NT2/D1 (cell line): Measurements from ENCODE around the gene GNA12.

Source experiments
- DNase-seq: peaks from one replicate; pipeline ENCODE4 v3.0.0-alpha.2; 2011; ENCODE audit warnings: low read depth, low spot score
- H3K27me3 ChIP-seq: 2 replicates; pipeline ENCODE4 v1.6.0; 2011; ENCODE audit warnings: mild to moderate bottlenecking; ENCODE audit not compliant: insufficient read length, insufficient read depth
- H3K36me3 ChIP-seq: 2 replicates; pipeline ENCODE4 v1.6.1; 2011; ENCODE audit warnings: mild to moderate bottlenecking, low read length, mixed read lengths; ENCODE audit not compliant: insufficient read depth, insufficient read length
- H3K4me1 ChIP-seq: 2 replicates; pipeline ENCODE4 v1.5.1; 2011; ENCODE audit not compliant: insufficient read depth, insufficient read length
- H3K4me3 ChIP-seq: 2 replicates; pipeline ENCODE4 v1.5.1; 2011; ENCODE audit warnings: low read depth; ENCODE audit not compliant: insufficient read length
- H3K9ac ChIP-seq: 2 replicates; pipeline ENCODE4 v1.6.0; 2011; ENCODE audit warnings: low read depth; ENCODE audit not compliant: insufficient read length
- H3K9me3 ChIP-seq: 2 replicates; pipeline ENCODE4 v1.5.1; 2011; ENCODE audit warnings: mild to moderate bottlenecking, low read length; ENCODE audit not compliant: insufficient read depth
- SUZ12 ChIP-seq: IDR thresholded peaks from 2 replicates; pipeline ENCODE4 v1.6.1; 2011; ENCODE audit not compliant: insufficient read length, insufficient read depth; ENCODE audit errors: extremely low read depth
- YY1 ChIP-seq: IDR thresholded peaks from 2 replicates; pipeline ENCODE4 v1.6.1; 2011; ENCODE audit not compliant: insufficient read length, insufficient read depth
- ZNF274 ChIP-seq: IDR thresholded peaks from 2 replicates; pipeline ENCODE4 v1.6.1; 2011; ENCODE audit warnings: mild to moderate bottlenecking, low read depth, low read length

The GNA12 gene

DNA sequence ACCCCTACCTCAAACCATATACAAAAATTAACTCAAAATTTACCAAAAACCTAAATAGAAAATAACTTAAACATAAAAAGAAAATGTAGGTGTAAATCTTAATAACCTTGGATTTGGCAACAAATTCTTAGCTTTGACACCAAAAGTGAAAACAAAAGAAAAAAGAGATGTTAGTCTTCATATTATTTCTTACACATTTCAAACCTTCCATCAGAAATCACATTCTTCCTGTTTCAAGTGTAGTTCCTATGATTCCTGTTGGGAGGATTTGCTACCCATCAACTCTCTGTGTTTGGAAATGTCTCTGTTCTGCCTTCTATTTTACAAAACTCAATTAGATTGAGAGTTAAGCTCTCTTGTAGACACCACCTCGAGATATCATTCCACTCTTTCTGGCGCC, 62.0 kb downstream of the GNA12 start:
- no peaks in the 10 kb centered on the region for H3K4me1 ChIP-seq
- H3K4me3 ChIP-seq = no peak overlapping the region
- H3K9ac ChIP-seq = no peak overlapping the region
- no peak for TF ChIP-seq SUZ12
- no peak for TF ChIP-seq ZNF274
- no peak for TF ChIP-seq YY1
- H3K9me3 ChIP-seq = peaks cover 10% of the 10 kb centered on the region; the same call in 1 of the 2 replicates
- peaks cover 25% of the 10 kb centered on the region for H3K36me3 ChIP-seq
- no peak for DNase-seq
- H3K27me3 ChIP-seq = no peaks in the 10 kb centered on the region

DNA sequence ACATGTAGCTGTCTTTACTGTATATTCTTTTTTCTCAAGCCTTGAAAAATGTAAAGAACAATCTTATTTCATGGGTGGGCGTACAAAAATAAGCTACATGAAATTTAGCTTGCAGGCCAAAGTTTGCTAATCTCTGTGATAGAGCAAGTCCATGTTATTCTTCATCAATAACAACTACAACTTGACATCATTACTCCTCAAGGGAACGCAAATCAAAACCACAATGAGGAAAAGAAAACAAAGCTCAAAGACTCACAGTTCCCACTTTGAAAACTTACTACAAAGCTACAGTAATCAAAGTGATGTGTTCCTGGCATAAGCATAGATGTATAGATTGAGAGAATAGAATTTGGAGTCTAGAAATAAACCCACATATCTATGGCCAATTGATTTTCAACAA, 62.5 kb downstream of the GNA12 start:
- no peaks in the 10 kb centered on the region for H3K4me1 ChIP-seq
- DNase-seq = no peak
- H3K36me3 ChIP-seq = peaks cover 22% of the 10 kb centered on the region
- no peak overlapping the region for H3K4me3 ChIP-seq
- no peak overlapping the region for H3K9ac ChIP-seq
- H3K27me3 ChIP-seq = no peaks in the 10 kb centered on the region
- TF ChIP-seq YY1 = no peak
- TF ChIP-seq SUZ12 = no peak
- no peak for TF ChIP-seq ZNF274
- peaks cover 10% of the 10 kb centered on the region; the same call in 1 of the 2 replicates for H3K9me3 ChIP-seq

DNA sequence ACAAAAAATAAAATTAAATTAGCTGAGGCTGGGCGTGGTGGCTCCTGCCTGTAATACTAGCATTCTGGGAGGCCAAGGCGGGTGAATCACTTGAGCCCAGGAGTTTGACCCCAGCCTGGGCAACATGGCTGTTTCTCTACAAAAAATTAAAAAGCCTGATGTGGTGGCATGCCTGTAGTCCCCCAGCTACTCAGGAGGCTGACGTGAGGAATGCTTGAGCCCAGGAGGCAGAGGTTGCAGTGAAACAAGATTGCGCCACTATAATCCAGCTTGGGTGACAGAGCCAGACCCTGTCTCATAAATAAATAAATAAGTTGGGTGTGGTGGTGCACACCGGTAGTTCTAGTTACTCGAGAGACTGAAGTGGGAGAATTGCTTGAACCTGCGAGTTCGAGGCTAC, 65.1 kb downstream of the GNA12 start:
- Histone ChIP-seq H3K9ac (no peak overlapping the region), H3K36me3 (peaks cover 28% of the 10 kb centered on the region), H3K9me3 (peaks cover 10% of the 10 kb centered on the region; the same call in 1 of the 2 replicates), H3K27me3 (no peaks in the 10 kb centered on the region), H3K4me1 (no peaks in the 10 kb centered on the region), H3K4me3 (no peak overlapping the region)
- DNase-seq = no peak
- TF ChIP-seq SUZ12 = no peak
- no peak for TF ChIP-seq YY1
- TF ChIP-seq ZNF274 = no peak

DNA sequence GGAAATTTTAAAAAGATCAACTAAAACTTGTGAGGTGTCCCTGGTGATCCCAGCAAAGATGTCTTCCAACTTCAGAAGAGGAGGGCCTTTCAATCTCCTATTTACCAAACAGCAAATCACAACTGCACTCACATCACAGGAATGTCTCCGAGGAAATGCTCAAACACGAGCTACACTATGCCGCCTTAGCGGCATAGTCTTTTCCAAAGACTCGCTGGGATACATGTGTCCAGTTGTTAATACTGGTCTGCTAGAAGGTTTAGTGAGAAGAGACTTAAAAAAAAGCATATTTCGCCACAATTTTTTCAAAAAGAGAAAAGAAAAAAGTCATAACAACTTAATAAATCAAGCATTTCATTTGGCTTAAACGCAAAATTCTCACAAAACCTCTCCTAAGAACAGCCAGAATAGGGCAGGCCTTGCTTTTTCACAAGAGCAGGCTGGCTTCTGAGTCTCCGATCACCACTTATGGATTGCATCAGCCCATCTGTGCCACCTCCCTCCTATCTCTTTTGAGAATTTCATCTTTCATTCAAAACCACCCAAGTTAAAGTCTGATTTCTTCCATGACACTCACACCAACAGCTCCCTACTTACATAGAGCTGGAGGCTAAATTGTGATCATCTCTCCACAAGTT, 66.1 kb downstream of the GNA12 start:
- TF ChIP-seq YY1 = no peak
- no peak for TF ChIP-seq ZNF274
- TF ChIP-seq SUZ12 = no peak
- Histone ChIP-seq H3K4me3 (no peak overlapping the region), H3K36me3 (peaks cover 25% of the 10 kb centered on the region), H3K9me3 (peaks cover 10% of the 10 kb centered on the region; the same call in 1 of the 2 replicates), H3K27me3 (no peaks in the 10 kb centered on the region), H3K4me1 (no peaks in the 10 kb centered on the region), H3K9ac (no peak overlapping the region)
- no peak for DNase-seq

- Histone ChIP-seq H3K4me1 (no peaks in the 10 kb centered on the region), H3K36me3 (peaks cover 26% of the 10 kb centered on the region), H3K27me3 (no peaks in the 10 kb centered on the region), H3K9me3 (no peaks in the 10 kb centered on the region), H3K9ac (no peak overlapping the region), H3K4me3 (no peak overlapping the region)
- DNase-seq = no peak
- TF ChIP-seq YY1 (no peak), SUZ12 (no peak), ZNF274 (no peak)
Observed at GRCh38 chr7:2776401-2776800, 67.7 kb downstream of the GNA12 start.

- no peak for DNase-seq
- peaks cover 28% of the 10 kb centered on the region for H3K36me3 ChIP-seq
- no peaks in the 10 kb centered on the region for H3K9me3 ChIP-seq
- no peak overlapping the region for H3K4me3 ChIP-seq
- no peak overlapping the region for H3K9ac ChIP-seq
- H3K4me1 ChIP-seq = no peaks in the 10 kb centered on the region
- TF ChIP-seq ZNF274 = no peak
- no peak for TF ChIP-seq SUZ12
- TF ChIP-seq YY1 = no peak
- H3K27me3 ChIP-seq = no peaks in the 10 kb centered on the region
Observed at GRCh38 chr7:2775785-2776184, 68.3 kb downstream of the GNA12 start.

GRCh38 chr7:2775376-2775775, 68.7 kb downstream of the GNA12 start:
- no peak for TF ChIP-seq ZNF274
- TF ChIP-seq SUZ12 = no peak
- TF ChIP-seq YY1 = no peak
- no peak overlapping the region for H3K9ac ChIP-seq
- DNase-seq = no peak
- H3K27me3 ChIP-seq = no peaks in the 10 kb centered on the region
- peaks cover 28% of the 10 kb centered on the region for H3K36me3 ChIP-seq
- H3K4me3 ChIP-seq = no peak overlapping the region
- no peaks in the 10 kb centered on the region for H3K4me1 ChIP-seq
- H3K9me3 ChIP-seq = no peaks in the 10 kb centered on the region
